Ascending aorta (tissue), 2 donors: ENCODE measurements around the gene NRXN3. TPM values are rescaled to one million over a fixed set of nuclear protein-coding genes. Genes with fewer than 3 reads are reported as not detected.

ENCODE experiments used
- DNase-seq, 2 donors: peaks; one replicate each; pipeline ENCODE4 v3.0.0-alpha.2; 2019; ENCODE audit warnings: low spot score in 2 of 2
- H3K27ac ChIP-seq, 2 donors: fragments of 200-600 bp; sonication (generic); one replicate each; pipeline ENCODE4 v1.5.1; 2016 to 2017; ENCODE audit warnings: mild to moderate bottlenecking in 1 of 2
- H3K27me3 ChIP-seq: fragments of 200-600 bp; sonication (generic); one replicate; pipeline ENCODE4 v1.5.1; 2017
- H3K36me3 ChIP-seq, 2 donors: fragments of 200-600 bp; sonication (generic); one replicate each; pipeline ENCODE4 v1.5.1; 2016
- H3K4me1 ChIP-seq, 2 donors: fragments of 200-600 bp; sonication (generic); one replicate each; pipeline ENCODE4 v1.5.1; 2016 to 2017; ENCODE audit warnings: mild to moderate bottlenecking in 1 of 2
- H3K4me3 ChIP-seq, 2 donors: fragments of 200-600 bp; sonication (generic); one replicate each; pipeline ENCODE4 v1.5.1; 2016 to 2017; ENCODE audit warnings: mild to moderate bottlenecking in 1 of 2
- H3K9me3 ChIP-seq, 2 donors: fragments of 200-600 bp; sonication (generic); one replicate each; pipeline ENCODE4 v1.5.1; 2016
- intact Hi-C: fragments of 100-400 bp; cut with DNase I; formaldehyde crosslinking; loops from one replicate; pipeline ENCODE4 v1.15.1; 2023
- total RNA-seq: library from RNA; depleted of rRNA; stranded (reverse); fragments of >200 nt; gene quantifications from one replicate; pipeline ENCODE4 v1.1.0, GENCODE V29; 2016
- TF ChIP-seq, protein P1 (sequence below), 3 experiments: fragments of 200-600 bp in 2 of 3; fragments of 450-650 bp in 1 of 3; sonication (generic) in 2 of 3; IDR thresholded peaks; one replicate each; pipeline ENCODE4 v1.5.1; 2016 to 2019; ENCODE audit warnings: antibody characterized with exemption in 3 of 3, mild to moderate bottlenecking in 1 of 3, moderate library complexity in 1 of 3

NRXN3 gene
- total RNA-seq, 1 donor from 2014 or later = 21.0 TPM

DNA sequence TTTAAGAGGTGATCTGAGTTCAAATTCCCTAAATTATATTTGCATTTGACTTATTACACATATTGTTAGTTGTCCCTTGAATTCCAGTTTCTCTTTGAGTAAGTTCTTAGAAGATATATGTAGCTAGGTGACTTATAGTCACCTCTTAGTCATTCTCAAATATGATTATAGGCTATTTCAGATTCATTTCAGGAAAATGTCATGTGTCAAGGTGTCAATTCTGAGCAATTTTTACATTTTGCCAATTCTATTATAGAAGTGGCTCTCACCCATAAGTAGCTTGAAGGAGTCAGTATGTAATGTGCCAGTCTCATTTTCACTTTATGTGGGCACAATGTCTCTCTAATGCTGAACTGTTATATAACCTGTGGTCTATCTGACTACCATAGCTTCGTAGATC, 1417.7 kb downstream of the NRXN3 start:
- H3K9me3 ChIP-seq = no peaks in the 10 kb centered on the region
- H3K27me3 ChIP-seq = no peaks in the 10 kb centered on the region
- DNase-seq = no peak
- no peaks in the 10 kb centered on the region for H3K36me3 ChIP-seq
- H3K4me1 ChIP-seq = peaks cover 0 to 23% of the 10 kb centered on the region in 2 donors
- intact Hi-C loops = no loop called here
- H3K4me3 ChIP-seq = no peak overlapping the region
- TF ChIP-seq, protein P1, sequence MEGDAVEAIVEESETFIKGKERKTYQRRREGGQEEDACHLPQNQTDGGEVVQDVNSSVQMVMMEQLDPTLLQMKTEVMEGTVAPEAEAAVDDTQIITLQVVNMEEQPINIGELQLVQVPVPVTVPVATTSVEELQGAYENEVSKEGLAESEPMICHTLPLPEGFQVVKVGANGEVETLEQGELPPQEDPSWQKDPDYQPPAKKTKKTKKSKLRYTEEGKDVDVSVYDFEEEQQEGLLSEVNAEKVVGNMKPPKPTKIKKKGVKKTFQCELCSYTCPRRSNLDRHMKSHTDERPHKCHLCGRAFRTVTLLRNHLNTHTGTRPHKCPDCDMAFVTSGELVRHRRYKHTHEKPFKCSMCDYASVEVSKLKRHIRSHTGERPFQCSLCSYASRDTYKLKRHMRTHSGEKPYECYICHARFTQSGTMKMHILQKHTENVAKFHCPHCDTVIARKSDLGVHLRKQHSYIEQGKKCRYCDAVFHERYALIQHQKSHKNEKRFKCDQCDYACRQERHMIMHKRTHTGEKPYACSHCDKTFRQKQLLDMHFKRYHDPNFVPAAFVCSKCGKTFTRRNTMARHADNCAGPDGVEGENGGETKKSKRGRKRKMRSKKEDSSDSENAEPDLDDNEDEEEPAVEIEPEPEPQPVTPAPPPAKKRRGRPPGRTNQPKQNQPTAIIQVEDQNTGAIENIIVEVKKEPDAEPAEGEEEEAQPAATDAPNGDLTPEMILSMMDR (IDR thresholded peaks at IDR 0.05) = no peak
- H3K27ac ChIP-seq = no peak overlapping the region

DNA sequence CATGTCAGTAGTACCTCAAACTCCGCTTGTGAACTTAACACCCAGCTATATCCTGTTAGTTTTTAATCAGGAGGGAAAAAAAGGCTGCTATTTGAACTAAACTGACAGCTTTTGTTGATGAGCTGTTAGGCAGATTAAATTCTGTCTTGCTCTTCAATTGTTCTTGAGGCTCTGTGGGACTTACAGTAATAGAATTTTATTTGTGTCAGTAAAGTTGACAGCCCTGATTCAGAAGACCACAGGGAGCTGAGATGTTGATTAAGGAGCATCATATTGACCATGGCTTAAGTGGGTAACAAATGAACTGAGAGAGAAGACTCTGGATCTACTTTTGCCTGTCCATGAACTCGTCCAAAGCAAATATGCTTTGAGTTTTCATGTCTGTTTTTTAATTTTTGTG, 1418.2 kb downstream of the NRXN3 start:
- TF ChIP-seq, protein P1 (IDR thresholded peaks at IDR 0.05) = no peak
- Histone ChIP-seq H3K9me3 (no peaks in the 10 kb centered on the region), H3K4me1 (peaks cover 0 to 23% of the 10 kb centered on the region in 2 donors), H3K4me3 (no peak overlapping the region), H3K27me3 (no peaks in the 10 kb centered on the region), H3K27ac (no peak overlapping the region), H3K36me3 (no peaks in the 10 kb centered on the region)
- intact Hi-C loops = no loop called here
- DNase-seq = no peak

DNA sequence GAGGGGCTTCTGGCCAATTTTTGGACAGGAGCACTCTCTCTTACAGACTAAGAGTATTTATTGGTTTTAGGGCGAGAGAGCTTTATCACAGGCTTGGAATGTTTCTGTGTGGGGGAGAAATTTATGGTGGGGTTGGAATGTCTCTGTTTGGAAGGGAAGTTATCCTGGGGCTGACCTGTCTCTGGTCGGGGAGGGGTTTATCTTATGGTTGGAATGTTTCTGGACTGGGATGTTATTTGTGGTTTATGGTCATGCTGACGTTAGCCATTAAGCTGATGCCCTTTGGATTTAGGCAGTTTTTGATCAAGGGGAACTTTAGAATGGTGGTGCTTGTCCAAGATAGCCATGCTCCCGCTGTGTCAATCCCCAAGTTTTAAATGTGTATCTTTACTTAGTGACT, 1426.4 kb downstream of the NRXN3 start:
- Histone ChIP-seq H3K27ac (no peak overlapping the region), H3K4me3 (no peak overlapping the region), H3K9me3 (no peaks in the 10 kb centered on the region), H3K36me3 (no peaks in the 10 kb centered on the region), H3K4me1 (no peaks in the 10 kb centered on the region), H3K27me3 (no peaks in the 10 kb centered on the region)
- TF ChIP-seq, protein P1 (IDR thresholded peaks at IDR 0.05) = no peak
- DNase-seq = no peak
- intact Hi-C loops = no loop called here

DNA sequence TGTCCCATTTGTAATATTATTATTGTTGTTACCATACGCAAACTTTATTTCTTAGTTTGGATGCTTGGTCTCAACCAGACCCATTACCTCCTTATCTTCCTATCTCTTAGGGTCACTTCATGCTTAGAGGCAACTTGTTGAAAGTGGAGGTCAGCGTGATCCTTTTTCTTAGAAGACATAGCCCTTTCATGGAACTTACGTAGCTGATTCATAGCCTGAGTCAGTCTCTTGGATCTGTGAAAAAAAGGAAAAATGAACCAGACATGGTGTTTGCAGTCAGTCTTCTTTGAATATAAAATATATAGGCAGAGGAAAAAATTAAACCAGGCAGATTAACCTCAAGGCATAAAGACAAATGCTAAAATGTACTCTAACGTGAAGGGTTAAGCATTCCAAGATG, 1427.4 kb downstream of the NRXN3 start:
- H3K9me3 ChIP-seq = no peaks in the 10 kb centered on the region
- H3K36me3 ChIP-seq = no peaks in the 10 kb centered on the region
- TF ChIP-seq, protein P1 (IDR thresholded peaks at IDR 0.05) = no peak
- no peaks in the 10 kb centered on the region for H3K4me1 ChIP-seq
- no peak for DNase-seq
- no peak overlapping the region for H3K27ac ChIP-seq
- no peak overlapping the region for H3K4me3 ChIP-seq
- no peaks in the 10 kb centered on the region for H3K27me3 ChIP-seq
- intact Hi-C loops = no loop called here

DNA sequence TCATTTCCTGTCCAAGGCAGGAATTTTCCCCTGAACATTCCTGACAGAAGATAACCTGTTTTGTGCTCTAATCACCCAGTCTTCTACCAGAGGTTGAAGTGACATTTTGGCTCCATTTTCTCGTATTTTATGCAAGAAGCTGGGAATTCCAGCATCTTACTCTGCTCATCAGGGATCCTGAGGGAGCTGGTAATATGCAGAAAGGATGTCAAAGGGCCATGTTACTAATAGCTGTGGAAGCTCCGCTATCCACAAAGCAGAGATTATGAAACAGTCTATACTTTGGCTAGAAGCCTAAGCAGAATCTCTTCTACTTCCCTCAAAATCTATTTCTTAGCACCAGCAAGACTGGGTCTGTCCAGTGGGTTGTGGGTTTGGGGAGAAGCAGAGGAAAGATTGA, 1428.2 kb downstream of the NRXN3 start:
- no peak overlapping the region for H3K27ac ChIP-seq
- no peak for DNase-seq
- H3K27me3 ChIP-seq = no peaks in the 10 kb centered on the region
- H3K9me3 ChIP-seq = no peaks in the 10 kb centered on the region
- TF ChIP-seq, protein P1 (IDR thresholded peaks at IDR 0.05) = no peak
- H3K4me3 ChIP-seq = no peak overlapping the region
- no peaks in the 10 kb centered on the region for H3K4me1 ChIP-seq
- H3K36me3 ChIP-seq = no peaks in the 10 kb centered on the region
- intact Hi-C loops = no loop called here

DNA sequence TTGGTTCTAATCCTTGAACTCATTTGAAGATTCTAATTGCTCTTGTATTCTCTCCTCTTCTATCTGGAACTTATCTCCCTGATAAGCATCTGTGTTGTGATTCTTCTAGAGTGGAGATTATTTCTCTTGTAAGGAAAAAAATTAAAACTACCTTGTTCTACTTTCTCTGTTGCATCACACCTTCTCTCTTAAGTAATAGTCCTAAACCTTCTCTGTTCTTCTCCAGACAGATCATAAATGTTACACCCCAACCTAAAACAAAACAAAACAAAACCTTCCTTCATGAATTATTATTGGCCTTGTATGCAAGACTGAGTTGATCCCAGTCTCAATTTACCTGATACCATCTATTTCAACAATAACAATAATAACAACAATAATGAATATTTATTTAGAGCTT, 1429.1 kb downstream of the NRXN3 start:
- H3K27ac ChIP-seq = no peak overlapping the region
- H3K4me3 ChIP-seq = no peak overlapping the region
- H3K36me3 ChIP-seq = no peaks in the 10 kb centered on the region
- no peaks in the 10 kb centered on the region for H3K27me3 ChIP-seq
- TF ChIP-seq, protein P1 (IDR thresholded peaks at IDR 0.05) = no peak
- no peaks in the 10 kb centered on the region for H3K9me3 ChIP-seq
- no peak for DNase-seq
- H3K4me1 ChIP-seq = no peaks in the 10 kb centered on the region
- intact Hi-C loops = no loop called here
